ENCODE data around the gene STT3B.

The STT3B gene

DNA sequence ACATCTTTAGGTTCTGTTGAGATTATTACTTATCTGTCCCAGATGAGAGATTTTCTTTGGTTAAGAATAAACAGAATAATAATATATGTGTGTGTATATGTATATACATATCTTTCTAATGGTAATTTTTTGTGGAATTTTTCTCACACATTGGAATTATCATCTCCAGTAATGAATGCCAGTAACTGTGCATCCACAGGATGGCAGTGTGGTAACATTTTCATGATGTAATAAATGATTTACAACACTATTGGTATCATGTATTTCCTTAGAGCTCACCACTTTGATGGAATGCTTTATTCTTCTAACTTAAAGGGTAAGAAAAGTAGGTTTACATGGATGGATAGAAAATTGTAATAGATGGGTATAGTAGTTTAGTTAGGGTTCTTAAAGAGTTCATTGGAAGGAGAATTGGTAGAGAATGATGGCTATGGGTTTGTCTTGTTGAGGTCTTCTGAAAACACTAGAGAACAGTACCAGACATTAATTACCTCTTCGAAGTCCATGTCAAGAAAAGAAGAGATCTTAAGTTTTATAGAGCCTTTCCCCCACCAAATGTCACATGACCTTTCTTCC, 78.1 kb downstream of the STT3B start:
- DNase-seq: no peak

DNA sequence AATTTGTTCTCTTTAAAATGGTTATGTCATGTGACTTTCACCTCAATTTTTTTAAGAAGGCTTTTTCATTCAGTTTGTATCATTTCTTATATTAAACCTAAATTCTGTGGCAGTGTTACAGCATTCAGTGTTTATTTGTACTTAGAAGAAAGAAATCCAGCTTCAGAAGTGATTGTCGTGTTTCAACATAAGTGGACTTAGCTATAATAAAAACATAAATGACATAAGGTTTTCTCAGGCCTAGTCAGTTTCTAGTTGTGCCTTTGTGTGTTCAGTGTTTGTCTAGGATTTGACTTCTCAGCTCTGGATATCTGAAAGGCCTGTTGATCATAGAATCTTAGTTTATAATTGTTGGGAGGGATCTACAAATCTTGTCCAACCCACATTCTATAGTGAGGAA, 80.5 kb downstream of the STT3B start:
- no peak for DNase-seq

DNA sequence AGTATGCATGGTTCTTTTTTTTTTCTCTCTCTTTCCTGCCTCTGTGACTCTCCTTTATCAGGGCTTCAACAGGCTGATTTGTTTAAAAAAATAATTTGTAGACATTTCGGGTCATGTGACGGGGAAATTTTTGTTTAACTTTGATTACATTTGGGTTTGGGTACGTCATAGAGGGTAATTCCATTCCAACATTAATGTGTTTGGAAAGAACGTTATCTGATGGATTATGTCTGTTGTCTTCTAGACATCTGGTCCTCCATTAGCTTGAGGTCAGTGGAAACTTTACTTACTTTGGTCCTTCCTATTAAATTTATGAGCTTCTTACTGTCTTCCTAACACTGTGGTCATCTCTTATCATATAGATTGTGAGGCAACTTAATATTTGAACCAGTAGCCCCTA, 80.9 kb downstream of the STT3B start:
- DNase-seq: no peak

DNA sequence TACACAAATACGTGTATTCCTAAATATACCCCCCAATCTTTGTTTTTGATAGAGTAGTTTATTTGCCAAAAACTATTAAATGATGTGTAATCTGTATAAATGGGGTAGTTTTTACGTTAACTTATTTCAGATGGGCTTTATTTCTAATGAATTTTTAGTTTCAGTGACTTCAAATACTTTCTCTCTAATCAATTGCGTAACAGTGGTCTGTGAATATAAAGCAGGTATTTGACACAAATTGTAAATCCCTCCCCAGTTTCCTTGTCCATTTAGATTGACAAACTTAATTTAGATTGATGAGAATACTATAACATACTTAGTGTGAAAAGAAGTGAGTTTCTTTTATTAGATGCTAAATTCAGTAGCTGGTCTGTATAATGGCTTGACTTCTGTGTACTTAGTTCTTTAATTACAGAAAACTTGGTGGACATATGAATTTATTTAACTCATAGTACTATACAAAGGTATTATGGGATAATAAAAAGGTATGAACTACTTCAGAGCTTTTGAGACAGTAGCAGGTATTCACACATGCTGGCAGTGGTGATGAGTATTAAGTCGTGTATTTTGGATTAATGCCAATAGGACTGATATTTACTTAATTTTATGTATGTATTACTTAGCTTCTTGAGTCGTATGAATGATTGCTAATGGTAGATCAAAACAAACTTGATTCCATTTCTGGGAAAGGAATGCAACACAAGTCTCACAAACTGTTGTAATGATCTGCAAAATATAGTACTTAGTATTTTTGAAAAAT, 81.6 kb downstream of the STT3B start:
- DNase-seq: no peak

DNA sequence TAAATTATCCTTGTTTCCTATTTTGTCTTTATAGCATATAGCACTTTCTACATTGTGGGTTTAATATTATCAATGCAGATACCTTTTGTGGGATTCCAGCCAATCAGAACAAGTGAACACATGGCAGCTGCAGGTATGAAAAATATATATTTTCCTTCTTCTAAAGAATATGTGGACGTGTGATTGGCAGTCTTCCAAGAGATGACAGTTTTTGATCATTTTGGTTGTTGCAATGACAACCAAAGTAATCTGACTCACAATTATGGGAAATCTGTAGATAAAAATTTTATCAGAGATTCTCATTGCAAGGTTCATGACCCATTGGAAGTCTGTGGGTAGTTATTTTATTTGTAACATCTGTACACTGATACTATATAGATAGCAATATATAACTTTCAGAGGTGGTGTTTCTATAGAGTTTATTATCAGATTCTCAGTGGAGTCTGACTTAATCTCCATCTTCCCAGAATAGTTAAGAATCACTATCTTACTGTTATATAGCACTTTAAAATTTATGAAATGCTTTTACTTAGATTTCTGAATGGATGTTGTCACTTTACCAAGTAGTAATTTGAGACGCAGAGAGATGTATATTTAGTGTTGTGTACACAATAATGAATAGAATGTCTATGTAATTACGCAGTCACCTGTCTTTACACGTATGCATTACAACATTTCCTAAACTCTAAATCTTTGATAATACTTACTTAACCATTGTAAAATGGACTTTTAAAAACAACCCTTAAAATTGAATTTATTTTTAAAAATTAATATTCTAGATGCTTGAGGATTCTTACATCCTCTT, 82.5 kb downstream of the STT3B start:
- DNase-seq: no peak

DNA sequence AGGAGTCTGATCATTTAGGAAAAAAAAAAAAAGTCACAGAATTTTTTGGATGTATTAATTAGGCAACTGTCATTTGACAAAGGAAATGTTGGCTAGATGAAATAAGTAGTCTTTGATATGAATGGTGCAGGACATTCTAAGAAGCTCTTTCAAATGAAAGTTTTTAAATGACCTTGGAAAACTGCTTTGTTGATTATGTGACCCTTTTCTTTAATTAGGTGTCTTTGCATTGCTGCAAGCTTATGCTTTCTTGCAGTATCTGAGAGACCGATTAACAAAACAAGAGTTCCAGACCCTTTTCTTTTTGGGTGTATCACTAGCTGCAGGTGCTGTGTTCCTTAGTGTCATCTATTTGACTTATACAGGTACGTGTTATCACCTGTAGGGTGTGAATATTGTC, 84.0 kb downstream of the STT3B start:
- DNase-seq: no peak

DNA sequence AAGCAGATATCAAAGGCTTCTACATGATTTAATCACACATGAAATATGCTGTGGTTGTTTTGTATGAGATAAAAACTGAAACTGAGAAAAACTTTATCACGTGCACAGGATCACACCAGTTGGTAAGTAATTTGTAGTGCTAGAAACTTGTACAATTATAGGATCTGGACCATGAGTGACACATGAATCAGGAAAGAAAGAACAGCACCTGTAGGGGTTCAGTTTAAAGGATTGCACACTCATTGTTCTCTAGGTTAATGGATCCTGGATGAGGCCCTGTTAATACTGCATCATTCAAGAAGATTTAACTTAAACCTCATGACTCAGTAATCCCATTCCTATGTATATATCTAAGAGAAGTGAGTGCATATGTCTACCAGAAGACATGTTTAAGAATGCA, 87.9 kb downstream of the STT3B start:
- DNase-seq: no peak

DNA sequence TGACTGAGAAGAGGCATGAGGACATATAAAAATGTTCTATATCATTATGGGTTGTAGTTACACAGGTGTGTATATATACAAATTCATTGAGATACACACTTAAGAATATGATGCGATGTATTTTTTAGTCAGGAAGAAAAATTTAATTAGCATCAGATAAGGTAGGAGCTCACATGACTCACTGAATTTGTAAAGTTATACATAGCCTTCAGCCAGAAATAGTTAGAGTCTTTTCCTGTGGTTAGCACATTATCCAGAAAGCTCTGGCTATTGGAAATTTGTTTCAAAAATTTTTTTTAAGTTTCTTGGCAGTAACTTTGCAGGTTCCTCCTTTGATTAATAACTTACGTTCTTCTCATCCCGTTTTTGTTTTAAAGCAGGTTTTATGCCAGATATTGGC, 88.6 kb downstream of the STT3B start:
- DNase-seq: no peak

DNA sequence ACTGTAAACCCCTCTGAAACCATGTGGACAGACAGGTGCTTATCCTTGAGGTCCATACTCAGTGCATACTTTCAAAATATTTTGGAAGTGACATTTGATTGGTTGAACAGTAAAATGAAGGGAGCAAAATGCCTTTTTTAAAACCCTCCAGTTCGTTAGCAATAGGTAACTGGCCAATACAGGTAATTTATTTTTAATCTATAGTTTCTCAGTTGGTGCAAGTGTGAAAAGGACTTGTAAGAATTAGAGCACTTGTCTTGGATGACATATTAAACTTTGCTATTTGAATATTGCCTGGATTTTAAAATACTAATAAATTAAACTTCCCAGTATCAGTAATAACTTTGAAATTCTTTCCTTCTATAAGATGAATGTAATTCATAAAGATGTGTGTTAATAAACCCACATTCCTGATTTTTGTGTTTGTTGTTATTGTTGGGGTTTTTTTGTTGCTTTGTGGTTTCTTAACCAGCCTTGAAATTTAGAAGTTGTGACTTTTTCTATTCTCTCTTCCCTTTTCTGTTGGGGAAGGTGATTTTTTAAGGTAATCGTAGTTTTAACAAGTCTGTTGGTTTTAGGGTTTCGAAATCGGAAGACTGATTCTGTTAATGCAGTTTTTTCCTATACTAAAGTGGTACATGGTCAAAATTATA, 90.0 kb downstream of the STT3B start:
- no peak for DNase-seq

DNA sequence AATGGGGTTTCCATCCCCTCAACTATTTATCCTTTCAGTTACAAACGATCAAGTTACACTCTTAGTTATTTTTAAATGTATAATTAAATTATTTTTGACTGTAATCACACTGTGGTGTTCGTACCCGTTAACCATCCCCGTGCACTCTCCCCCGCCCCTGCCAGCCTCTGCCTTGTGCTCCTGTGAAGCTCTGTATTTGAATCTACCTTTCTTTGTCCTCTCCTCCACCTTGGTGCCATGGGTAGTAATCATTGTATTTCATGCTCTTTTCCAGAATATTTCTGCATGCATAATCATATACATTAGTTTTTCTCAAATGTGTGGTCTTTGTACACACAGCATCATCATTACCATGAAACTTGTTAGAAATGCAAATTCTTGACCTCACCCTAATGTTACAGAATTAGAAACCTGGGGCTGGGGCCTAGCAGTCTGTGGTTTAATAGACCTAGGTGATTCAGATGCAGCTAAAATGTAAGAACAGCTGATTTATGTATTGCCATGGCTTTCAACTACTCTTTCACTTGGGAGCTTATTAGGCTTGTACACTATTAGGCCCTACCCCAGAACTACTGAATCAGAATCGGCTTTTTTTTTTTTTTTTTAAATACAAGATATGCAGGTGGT, 91.5 kb downstream of the STT3B start:
- DNase-seq: no peak

DNA sequence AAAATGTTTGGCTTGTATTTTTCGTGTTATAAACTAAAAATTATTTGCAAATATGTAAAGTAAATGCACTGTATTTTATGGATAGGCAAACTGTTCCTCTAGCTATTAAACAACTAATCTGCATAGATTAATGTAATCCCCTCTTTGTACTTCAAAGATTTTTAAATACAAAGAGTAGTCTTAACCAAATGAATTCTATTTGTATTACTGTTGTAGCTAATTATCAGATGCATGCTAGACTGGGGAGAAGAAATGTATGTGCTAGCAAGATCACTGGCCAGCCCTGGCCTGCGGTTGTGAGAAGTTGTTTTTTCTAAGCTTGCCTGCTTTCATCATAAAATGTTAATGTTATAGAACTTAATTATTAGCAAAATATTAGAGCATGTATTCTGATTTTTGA, 92.6 kb downstream of the STT3B start:
- DNase-seq: no peak

DNA sequence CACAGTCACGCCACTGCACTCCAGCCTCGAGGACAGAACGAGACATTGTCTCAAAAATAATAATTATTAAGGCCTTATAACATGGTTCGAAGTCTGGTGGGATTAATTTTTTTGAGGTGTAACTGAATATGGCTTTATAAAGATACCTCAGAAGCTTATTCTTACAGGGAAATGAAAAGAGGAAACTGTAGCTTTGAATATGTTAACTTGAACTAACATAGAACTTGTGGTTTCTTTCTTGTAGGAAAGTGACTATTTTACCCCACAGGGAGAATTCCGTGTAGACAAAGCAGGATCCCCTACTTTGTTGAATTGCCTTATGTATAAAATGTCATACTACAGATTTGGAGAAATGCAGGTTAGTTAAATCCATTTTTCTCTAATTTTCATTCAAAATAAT, 96.3 kb downstream of the STT3B start:
- no peak for DNase-seq

DNA sequence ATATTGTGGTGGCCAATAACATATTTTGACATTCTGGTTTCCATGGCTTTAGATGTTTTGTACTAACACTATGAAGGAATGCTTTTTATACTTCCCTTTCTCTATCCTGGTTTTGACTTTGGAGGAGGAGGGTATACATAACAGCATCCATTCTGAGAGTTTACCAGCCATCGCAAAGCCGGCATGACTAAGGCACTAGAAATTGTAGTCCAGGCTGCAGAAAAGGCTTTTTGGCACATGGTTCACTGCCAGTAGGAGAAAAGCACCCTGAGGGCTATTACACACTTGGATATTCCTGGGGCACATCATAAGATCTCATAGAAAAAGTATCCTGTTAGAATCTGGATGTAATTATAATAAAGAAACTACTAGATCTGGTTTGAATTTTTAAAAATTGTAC, 101.8 kb downstream of the STT3B start:
- DNase-seq: no peak

DNA sequence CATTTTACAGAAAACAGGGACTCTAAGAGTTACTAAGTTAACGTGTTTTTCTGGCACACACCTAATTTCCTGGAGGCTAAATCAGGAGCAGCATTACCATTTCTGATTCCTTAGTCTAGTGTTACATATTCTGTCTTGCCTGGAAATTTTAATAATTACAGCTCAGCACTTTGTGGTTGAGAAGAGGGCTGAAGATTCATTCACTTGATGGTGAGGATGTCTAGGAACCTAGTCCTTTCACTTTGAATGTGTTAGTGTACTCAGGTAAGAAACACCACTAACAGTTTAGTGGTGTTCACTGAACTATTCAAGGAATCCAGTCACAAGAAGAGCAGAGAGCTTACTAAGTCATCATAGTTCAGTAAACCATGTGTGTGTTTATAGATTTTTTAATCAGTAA, 102.8 kb downstream of the STT3B start:
- no peak for DNase-seq

DNA sequence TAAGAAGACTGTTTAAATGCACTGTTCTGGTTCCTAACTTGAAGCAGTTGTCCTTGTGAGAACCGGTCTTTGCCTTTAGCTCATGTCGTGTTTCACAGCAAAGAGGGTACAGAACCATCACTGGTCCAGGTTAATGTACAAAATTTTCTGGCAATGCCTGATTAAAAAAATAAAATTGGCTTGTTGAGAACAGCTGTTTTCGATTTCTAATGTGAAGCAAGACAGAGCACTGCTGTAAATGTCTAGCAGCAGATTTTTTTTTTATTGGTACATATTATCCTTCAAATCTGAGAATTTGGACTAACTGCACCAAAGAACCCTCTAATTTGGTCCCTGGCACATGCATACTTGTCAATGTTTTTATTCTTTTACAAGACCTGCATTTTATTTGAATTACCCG, 103.3 kb downstream of the STT3B start:
- DNase-seq: no peak

DNA sequence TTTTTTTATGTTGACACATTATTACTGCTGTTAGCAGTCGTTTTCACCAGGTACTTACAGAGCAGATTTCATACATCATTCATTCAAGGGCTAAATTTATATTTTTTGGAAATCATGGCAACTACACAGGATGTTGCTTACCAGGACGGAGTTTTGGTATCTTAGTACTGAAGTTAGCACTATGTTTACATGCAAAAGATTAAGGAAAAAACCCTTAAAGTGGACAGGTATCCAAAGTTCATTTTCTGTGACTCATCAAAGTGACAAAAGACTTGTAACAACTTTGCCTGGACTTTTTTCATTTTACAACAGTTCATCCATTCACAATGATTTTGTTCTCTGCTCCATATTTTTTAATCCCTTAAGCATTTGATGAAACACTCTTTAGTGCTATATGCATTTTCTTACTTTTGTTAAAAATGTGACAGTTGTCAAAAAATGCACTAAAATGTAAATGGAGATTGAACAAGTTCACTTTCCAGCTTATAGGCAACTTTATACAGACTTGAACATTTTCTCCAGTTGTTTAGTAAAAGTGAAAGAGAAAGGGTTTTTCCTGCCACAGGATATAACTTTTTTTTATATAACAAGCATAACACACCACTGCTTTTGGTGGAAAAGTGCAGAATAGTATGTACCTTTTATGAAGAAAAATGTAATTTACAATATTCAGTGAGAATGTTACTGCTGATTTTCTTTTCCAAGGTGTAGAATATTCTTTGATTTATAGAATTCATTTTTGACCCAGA, 104.1 kb downstream of the STT3B start:
- no peak for DNase-seq

DNA sequence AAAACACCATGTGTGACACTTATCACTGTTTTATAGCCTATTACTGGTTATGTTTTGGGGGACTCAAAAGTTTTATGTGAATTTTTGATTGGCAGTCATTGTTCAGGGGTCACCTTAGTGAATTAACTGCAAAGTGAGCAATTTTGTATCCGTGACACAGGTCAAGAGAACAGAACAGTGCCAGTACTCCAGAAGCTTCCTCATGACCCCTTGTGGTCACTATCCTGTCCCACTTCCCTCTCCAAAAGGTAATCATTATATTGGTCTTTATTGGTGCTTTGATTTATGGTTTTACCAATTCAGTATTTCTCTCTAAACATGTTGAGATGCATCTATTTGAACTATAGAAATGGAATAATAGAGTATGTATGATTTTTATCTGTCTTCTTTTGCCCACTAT, 107.1 kb downstream of the STT3B start:
- DNase-seq: no peak

DNA sequence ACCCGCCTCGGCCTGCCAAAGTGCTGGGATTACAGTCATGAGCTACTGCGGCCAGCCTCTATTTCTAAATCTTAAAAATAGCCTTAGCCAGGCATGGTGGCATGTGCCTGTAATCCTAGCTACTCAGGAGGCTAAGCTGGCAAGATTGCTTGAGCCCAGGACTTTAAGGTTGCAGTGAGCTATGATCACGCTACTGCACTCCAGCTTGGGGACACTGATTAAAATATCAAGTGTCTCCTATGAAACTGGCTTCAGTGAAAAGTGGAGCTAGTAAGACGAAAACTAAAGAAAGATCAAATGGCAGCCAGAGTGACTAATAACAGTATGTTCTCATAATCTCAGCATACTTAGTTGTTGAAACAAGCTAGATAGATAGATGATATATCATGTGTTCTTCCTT, 112.5 kb downstream of the STT3B start:
- DNase-seq: no peak

DNA sequence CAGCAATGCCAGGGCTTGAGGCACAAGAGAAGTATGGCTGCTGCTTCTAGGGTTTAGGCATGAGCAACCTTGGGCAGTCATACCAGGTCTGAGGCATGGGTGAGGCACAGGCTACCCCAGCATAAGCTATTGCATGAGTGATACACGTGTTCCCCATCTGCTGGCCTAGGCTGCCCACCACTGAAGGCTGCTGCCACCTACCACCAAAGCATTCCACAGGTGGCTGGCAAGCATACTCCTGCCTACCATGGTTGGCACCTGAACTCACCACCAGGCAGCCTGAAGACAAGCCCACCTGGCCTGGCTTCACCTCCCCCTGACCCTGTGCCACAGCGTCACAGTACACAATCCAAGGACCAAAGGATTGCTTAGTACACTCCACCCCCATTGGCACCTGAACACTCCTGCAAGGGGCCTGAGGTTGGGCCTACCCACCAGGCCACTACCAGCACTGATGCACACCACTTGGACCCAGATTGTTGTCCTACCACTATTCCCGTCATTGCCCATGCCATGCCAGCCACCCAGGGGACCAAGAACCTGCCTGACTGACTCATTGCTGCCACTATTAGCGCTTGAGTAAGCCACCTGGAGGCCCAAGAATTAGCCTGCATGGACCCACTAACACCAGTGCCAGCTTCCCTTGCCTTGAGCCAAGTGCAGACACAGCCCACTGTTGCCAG, 115.7 kb downstream of the STT3B start:
- no peak for DNase-seq

DNA sequence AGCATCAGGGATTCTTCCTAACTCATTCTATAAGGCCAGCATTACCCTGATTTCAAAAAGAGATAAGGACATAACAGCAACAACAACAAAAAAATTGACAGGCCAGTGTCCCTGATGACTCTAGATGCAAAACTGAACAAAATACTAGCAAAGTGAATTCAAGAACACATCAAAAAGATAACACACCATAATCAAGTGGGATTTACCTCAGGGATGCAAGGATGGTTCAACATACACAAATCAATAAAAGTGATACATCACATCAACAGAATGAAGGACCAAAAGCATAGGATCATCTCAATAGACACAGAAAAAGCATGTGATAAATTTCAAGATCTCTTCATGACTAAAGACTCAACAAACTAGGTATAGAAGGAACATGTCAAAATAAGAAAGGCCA, 119.6 kb downstream of the STT3B start:
- DNase-seq: no peak

DNA sequence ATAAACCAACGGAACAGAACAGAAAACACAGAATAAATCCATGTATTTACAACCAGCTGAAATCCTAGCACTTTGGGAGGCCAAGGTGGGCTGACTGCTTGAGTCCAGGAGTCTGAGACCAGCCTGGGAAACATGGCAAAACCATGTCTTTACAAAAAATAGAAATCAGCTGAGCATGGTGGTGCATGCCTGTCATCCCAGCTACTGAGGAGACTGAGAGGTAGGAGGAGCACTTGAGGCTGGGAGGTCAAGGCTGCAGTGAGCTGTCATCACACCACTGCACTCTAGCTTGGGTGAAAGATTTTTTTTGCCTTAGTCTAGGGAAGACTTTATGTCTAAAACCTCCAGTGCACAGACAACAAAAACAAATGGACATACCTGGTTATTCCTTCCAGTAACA, 120.7 kb downstream of the STT3B start:
- no peak for DNase-seq

DNA sequence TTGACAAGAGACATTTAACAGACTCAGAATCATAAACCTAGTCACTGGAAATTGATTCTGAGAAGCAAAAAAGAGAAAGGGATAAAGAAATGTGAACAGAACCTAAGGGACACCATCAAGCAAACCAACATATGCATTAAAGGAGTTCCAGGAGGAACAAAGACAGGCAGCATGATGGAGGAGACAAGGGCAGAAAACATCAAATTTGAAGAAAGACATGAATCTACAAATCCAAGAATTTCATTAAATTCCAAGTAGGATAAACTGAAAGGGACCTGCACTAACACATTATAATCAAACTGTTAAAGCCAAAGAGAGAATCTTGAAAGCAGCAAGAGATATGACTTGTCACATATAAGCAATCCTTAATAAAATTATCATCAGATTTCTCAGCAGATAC, 122.3 kb downstream of the STT3B start:
- no peak for DNase-seq

Measured in DMS 273 treated with DMSO at 0.1 percent for 48 hours (cell line).